ENCODE results near the gene GJC1. TPM values are rescaled to one million over a fixed set of nuclear protein-coding genes. Genes with fewer than 3 reads are reported as not detected.

Gene GJC1
- total RNA-seq, 1 experiment from 2014 or later: 119 TPM

DNA sequence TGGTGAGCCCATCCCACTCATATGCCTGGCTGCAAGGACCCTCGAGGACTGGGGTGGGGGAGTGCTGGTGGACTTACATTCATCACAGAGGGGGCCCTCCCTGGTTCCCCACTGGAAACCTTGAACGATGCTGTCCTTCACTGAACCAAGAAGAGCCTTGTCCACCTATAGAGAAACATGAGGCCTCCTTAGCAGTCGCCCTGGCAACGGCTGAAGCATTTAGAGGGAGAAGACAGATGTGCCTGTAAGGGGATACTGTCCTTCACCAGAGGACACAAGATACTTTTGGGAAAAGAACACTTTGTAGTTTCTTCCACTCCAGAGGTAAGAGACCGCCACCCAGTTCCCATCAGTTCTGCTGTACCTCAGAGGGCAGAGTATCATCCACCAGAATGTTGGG, 24.1 kb upstream of the GJC1 start:
- Histone ChIP-seq H2BK120ac (ENCODE audit: low read depth, low read length, poor library complexity, severe bottlenecking) (no peak overlapping the region), H3K27me3 (ENCODE audit: insufficient read depth, low read length) (no peaks in the 10 kb centered on the region), H2BK12ac (ENCODE audit: insufficient read length, low read depth, low read length) (no peak overlapping the region), H2BK20ac (ENCODE audit: low read depth, low read length, poor library complexity, severe bottlenecking) (no peak overlapping the region), H3K27ac (ENCODE audit: insufficient read length, low read depth, low read length) (no peak overlapping the region), H2BK15ac (ENCODE audit: low read depth, low read length) (no peak overlapping the region), H3K9ac (ENCODE audit: extremely low read depth, insufficient read length, low read length) (no peak overlapping the region), H3K4me1 (ENCODE audit: insufficient read depth, low read length) (no peaks in the 10 kb centered on the region), H2AFZ (ENCODE audit: low read length) (no peak overlapping the region), H4K91ac (ENCODE audit: insufficient read length, low read depth, low read length) (no peak overlapping the region), H4K5ac (ENCODE audit: insufficient read length, low read depth, low read length) (no peak overlapping the region), H3K9me3 (ENCODE audit: control insufficient read depth, low read depth, low read length) (no peaks in the 10 kb centered on the region), H4K20me1 (ENCODE audit: control insufficient read depth, insufficient read depth, insufficient read length) (no peaks in the 10 kb centered on the region), H2BK5ac (ENCODE audit: insufficient read length, low read length) (no peak overlapping the region), H3K14ac (ENCODE audit: insufficient read depth, low read length) (no peak overlapping the region), H3K79me1 (ENCODE audit: insufficient read depth, low read depth, low read length, poor library complexity, severe bottlenecking) (no peaks in the 10 kb centered on the region), H4K8ac (replicated peaks; ENCODE audit: insufficient read length, low read depth, low read length) (no peak overlapping the region), H3K4ac (ENCODE audit: low read depth, low read length) (no peak overlapping the region), H3T11ph (ENCODE audit: low read length) (no peak overlapping the region), H3K23ac (ENCODE audit: insufficient read length, low read depth, low read length) (no peak overlapping the region), H3K79me2 (ENCODE audit: insufficient read depth, low read length) (no peaks in the 10 kb centered on the region), H3K23me2 (ENCODE audit: insufficient read length, low read depth, low read length, poor library complexity, severe bottlenecking) (no peaks in the 10 kb centered on the region), H2AK5ac (ENCODE audit: insufficient read length, low read length) (no peak overlapping the region), H3K4me2 (ENCODE audit: insufficient read depth, insufficient read length, low read length) (no peak overlapping the region), H3K18ac (ENCODE audit: insufficient read length, low read depth, low read length) (no peak overlapping the region), H3K56ac (ENCODE audit: insufficient read length, low read depth, low read length) (no peak overlapping the region)
- no CpG with 5 or more reads among the region's 5 CpGs for WGBS (ENCODE audit: extremely low coverage, insufficient read length, low lambda C conversion rate)
- no peak for DNase-seq
- TF ChIP-seq, protein P1, sequence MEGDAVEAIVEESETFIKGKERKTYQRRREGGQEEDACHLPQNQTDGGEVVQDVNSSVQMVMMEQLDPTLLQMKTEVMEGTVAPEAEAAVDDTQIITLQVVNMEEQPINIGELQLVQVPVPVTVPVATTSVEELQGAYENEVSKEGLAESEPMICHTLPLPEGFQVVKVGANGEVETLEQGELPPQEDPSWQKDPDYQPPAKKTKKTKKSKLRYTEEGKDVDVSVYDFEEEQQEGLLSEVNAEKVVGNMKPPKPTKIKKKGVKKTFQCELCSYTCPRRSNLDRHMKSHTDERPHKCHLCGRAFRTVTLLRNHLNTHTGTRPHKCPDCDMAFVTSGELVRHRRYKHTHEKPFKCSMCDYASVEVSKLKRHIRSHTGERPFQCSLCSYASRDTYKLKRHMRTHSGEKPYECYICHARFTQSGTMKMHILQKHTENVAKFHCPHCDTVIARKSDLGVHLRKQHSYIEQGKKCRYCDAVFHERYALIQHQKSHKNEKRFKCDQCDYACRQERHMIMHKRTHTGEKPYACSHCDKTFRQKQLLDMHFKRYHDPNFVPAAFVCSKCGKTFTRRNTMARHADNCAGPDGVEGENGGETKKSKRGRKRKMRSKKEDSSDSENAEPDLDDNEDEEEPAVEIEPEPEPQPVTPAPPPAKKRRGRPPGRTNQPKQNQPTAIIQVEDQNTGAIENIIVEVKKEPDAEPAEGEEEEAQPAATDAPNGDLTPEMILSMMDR (conservative IDR thresholded peaks at IDR 0.05): no peak
- H3K4me3 Mint-ChIP-seq: no peak overlapping the region
- H3K27ac Mint-ChIP-seq: no peak overlapping the region
- peaks cover 65 to 94% (median 80%) of the 10 kb centered on the region in 3 experiments; a peak in 6 of 7 replicates for H3K36me3 Mint-ChIP-seq (ENCODE audit: insufficient read depth in 1 of 3, low read depth in 3 of 3)
- H3K27me3 Mint-ChIP-seq (ENCODE audit: low read depth): no peaks in the 10 kb centered on the region
- H3K4me1 Mint-ChIP-seq: no peaks in the 10 kb centered on the region; a peak in 1 of 4 replicates
- H3K9me3 Mint-ChIP-seq: no peaks in the 10 kb centered on the region; a peak in 1 of 5 replicates
